Astrocyte (in vitro differentiated cells and primary cell): ENCODE measurements around the gene SLC35G3. TPM values are rescaled to one million over a fixed set of nuclear protein-coding genes. Genes with fewer than 3 reads are reported as not detected.

Experiments
- DNase-seq: peaks from one replicate; pipeline ENCODE4 v3.0.0-alpha.2; 2010; ENCODE audit warnings: low read depth
- FAIRE-seq: peaks from 2 replicates; lab custom pipeline; 2011; peaks lifted over from hg19 to GRCh38; lab: Jason Lieb, UNC
- H2AFZ ChIP-seq: 2 replicates; pipeline ENCODE4 v1.6.0; 2012; ENCODE audit warnings: low read depth, low read length, inconsistent platforms
- H3K27ac ChIP-seq: 2 replicates; pipeline ENCODE4 v1.5.1; 2011; ENCODE audit warnings: low read depth, low read length, inconsistent platforms
- H3K27me3 ChIP-seq: 2 replicates; pipeline ENCODE4 v1.6.0; 2011; ENCODE audit warnings: low read length, inconsistent platforms; ENCODE audit not compliant: insufficient read depth
- H3K36me3 ChIP-seq: 2 replicates; pipeline ENCODE4 v1.5.1; 2011; ENCODE audit warnings: low read length, inconsistent platforms; ENCODE audit not compliant: insufficient read depth
- H3K4me1 ChIP-seq: 2 replicates; pipeline ENCODE4 v1.5.1; 2011; ENCODE audit warnings: low read length, inconsistent platforms; ENCODE audit not compliant: insufficient read depth
- H3K4me2 ChIP-seq: 2 replicates; pipeline ENCODE4 v1.6.0; 2012; ENCODE audit warnings: low read length, inconsistent platforms
- H3K4me3 ChIP-seq: 2 replicates; pipeline ENCODE4 v1.5.1; 2011; ENCODE audit warnings: low read depth, mild to moderate bottlenecking, low read length, inconsistent platforms; ENCODE audit not compliant: insufficient read depth
- H3K79me2 ChIP-seq: 2 replicates; pipeline ENCODE4 v1.6.0; 2012; ENCODE audit warnings: mild to moderate bottlenecking, low read length, inconsistent platforms; ENCODE audit not compliant: insufficient read depth
- H3K9ac ChIP-seq: 2 replicates; pipeline ENCODE4 v1.6.0; 2012; ENCODE audit warnings: mild to moderate bottlenecking, low read length, inconsistent platforms
- H3K9me3 ChIP-seq: 2 replicates; pipeline ENCODE4 v1.5.1; 2012; ENCODE audit warnings: low read depth, mild to moderate bottlenecking, low read length, inconsistent platforms; ENCODE audit not compliant: insufficient read depth
- H4K20me1 ChIP-seq: 2 replicates; pipeline ENCODE4 v1.6.0; 2012; ENCODE audit warnings: low read length, inconsistent platforms; ENCODE audit not compliant: insufficient read depth
- H3K27ac Mint-ChIP-seq: one replicate; pipeline ENCODE4 v1.8.0; 2021; ENCODE audit warnings: mild to moderate bottlenecking, mixed read lengths; ENCODE audit not compliant: unreplicated experiment
- H3K27me3 Mint-ChIP-seq: one replicate; pipeline ENCODE4 v1.8.0; 2021; ENCODE audit warnings: low read depth, mixed read lengths; ENCODE audit not compliant: unreplicated experiment
- H3K36me3 Mint-ChIP-seq: one replicate; pipeline ENCODE4 v1.8.0; 2021; ENCODE audit warnings: low read depth, mixed read lengths; ENCODE audit not compliant: unreplicated experiment
- H3K4me1 Mint-ChIP-seq: one replicate; pipeline ENCODE4 v1.8.0; 2021; ENCODE audit warnings: low read depth, mixed read lengths; ENCODE audit not compliant: unreplicated experiment
- H3K4me3 Mint-ChIP-seq: one replicate; pipeline ENCODE4 v1.8.0; 2021; ENCODE audit warnings: mild to moderate bottlenecking, moderate library complexity, mixed read lengths; ENCODE audit not compliant: unreplicated experiment
- H3K9me3 Mint-ChIP-seq: one replicate; pipeline ENCODE4 v1.8.0; 2021; ENCODE audit warnings: mild to moderate bottlenecking, mixed read lengths; ENCODE audit not compliant: unreplicated experiment
- EZH2 ChIP-seq: IDR thresholded peaks from 2 replicates; pipeline ENCODE4 v1.6.1; 2012; ENCODE audit warnings: mild to moderate bottlenecking, low read length, inconsistent platforms; ENCODE audit not compliant: insufficient read depth
- total RNA-seq: library from RNA; stranded (reverse); gene quantifications from 2 replicates; pipeline ENCODE4 v1.2.1, GENCODE V29; 2021
- TF ChIP-seq, protein P1 (sequence below): IDR thresholded peaks from 2 replicates; pipeline ENCODE4 v1.5.1; 2011; ENCODE audit warnings: low read depth, mild to moderate bottlenecking, inconsistent platforms, low read length, moderate library complexity; ENCODE audit not compliant: insufficient read depth

Gene SLC35G3
- total RNA-seq, 1 donor from 2014 or later = not detected

GRCh38 chr17:35239823-35240222 lies 45.6 kb upstream of the SLC35G3 start:
- Mint-ChIP-seq H3K27ac (peak overlapping the region; percentile 38), H3K27me3 (peaks cover 6% of the 10 kb centered on the region), H3K4me1 (peaks cover 20% of the 10 kb centered on the region), H3K36me3 (peaks cover 2% of the 10 kb centered on the region), H3K4me3 (peak overlapping the region; percentile 58), H3K9me3 (no peaks in the 10 kb centered on the region)
- Histone ChIP-seq H4K20me1 (no peaks in the 10 kb centered on the region), H3K27ac (no peak overlapping the region), H3K9me3 (no peaks in the 10 kb centered on the region), H2AFZ (no peak overlapping the region), H3K9ac (no peak overlapping the region), H3K79me2 (peaks cover 8% of the 10 kb centered on the region), H3K36me3 (no peaks in the 10 kb centered on the region), H3K4me1 (peaks cover 15% of the 10 kb centered on the region), H3K27me3 (peaks cover 4% of the 10 kb centered on the region), H3K4me3 (no peak overlapping the region), H3K4me2 (no peak overlapping the region)
- TF ChIP-seq, protein P1, sequence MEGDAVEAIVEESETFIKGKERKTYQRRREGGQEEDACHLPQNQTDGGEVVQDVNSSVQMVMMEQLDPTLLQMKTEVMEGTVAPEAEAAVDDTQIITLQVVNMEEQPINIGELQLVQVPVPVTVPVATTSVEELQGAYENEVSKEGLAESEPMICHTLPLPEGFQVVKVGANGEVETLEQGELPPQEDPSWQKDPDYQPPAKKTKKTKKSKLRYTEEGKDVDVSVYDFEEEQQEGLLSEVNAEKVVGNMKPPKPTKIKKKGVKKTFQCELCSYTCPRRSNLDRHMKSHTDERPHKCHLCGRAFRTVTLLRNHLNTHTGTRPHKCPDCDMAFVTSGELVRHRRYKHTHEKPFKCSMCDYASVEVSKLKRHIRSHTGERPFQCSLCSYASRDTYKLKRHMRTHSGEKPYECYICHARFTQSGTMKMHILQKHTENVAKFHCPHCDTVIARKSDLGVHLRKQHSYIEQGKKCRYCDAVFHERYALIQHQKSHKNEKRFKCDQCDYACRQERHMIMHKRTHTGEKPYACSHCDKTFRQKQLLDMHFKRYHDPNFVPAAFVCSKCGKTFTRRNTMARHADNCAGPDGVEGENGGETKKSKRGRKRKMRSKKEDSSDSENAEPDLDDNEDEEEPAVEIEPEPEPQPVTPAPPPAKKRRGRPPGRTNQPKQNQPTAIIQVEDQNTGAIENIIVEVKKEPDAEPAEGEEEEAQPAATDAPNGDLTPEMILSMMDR = no peak
- TF ChIP-seq EZH2 = no peak
- FAIRE-seq (no peak), DNase-seq (no peak)

DNA sequence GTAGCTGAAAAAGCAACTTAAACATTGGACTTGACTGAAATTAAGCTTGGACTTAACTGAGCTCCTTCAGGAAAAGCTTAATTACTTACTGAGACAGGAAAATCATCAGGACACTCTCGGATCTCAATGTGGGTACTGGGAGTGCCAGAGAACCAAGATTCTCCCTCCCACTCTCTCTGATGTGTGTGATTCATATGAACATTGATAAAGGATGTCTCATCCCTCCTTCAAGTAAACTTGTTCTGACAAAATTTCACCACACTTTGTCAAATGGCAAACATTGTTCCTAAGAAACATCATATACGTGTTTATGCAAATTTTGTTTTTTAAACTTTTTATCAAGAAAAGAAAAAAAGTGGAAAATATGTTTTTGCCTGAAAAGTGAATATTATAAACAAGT lies 44.6 kb upstream of the SLC35G3 start:
- TF ChIP-seq, protein P1 = no peak
- TF ChIP-seq EZH2 = no peak
- Mint-ChIP-seq H3K27ac (no peak overlapping the region), H3K9me3 (no peaks in the 10 kb centered on the region), H3K27me3 (peaks cover 8% of the 10 kb centered on the region), H3K4me1 (peaks cover 20% of the 10 kb centered on the region), H3K36me3 (peaks cover 2% of the 10 kb centered on the region), H3K4me3 (no peak overlapping the region)
- Histone ChIP-seq H3K27me3 (peaks cover 4% of the 10 kb centered on the region), H3K9me3 (no peaks in the 10 kb centered on the region), H3K79me2 (peaks cover 8% of the 10 kb centered on the region), H2AFZ (no peak overlapping the region), H4K20me1 (no peaks in the 10 kb centered on the region), H3K4me3 (no peak overlapping the region), H3K9ac (no peak overlapping the region), H3K36me3 (no peaks in the 10 kb centered on the region), H3K4me2 (no peak overlapping the region), H3K4me1 (peaks cover 5% of the 10 kb centered on the region), H3K27ac (no peak overlapping the region)
- peak; percentile 91 for FAIRE-seq
- peak; percentile 49 for DNase-seq

DNA sequence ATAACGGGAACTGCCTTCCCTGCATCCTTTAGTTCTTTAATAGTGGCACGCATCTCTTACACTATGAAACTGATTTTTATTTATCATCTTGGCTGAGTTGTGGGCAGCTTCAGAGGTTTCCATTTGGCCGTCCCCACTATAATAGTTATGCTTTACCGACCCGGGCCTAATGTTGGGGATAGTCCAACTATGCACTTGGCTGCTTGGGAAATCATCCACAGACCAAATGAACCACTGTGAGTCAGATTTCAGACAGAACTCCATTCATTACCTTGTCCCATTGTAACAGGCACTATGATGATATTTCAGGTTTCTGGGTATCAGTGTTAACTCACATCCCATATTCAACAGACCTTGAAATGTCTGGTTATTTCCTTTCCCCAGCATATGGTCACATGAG lies 42.6 kb upstream of the SLC35G3 start:
- H3K27ac ChIP-seq = no peak overlapping the region
- TF ChIP-seq, protein P1 = no peak
- no peak for TF ChIP-seq EZH2
- Mint-ChIP-seq H3K27ac (no peak overlapping the region), H3K4me1 (peaks cover 20% of the 10 kb centered on the region), H3K27me3 (peaks cover 8% of the 10 kb centered on the region), H3K4me3 (no peak overlapping the region), H3K9me3 (no peaks in the 10 kb centered on the region), H3K36me3 (peaks cover 2% of the 10 kb centered on the region)
- FAIRE-seq (no peak), DNase-seq (peak; percentile 62)
- no peak overlapping the region for H3K9ac ChIP-seq
- no peak overlapping the region for H2AFZ ChIP-seq
- no peaks in the 10 kb centered on the region for H3K9me3 ChIP-seq
- H3K36me3 ChIP-seq = no peaks in the 10 kb centered on the region
- no peak overlapping the region for H3K4me3 ChIP-seq
- peaks cover 4% of the 10 kb centered on the region for H3K27me3 ChIP-seq
- H3K79me2 ChIP-seq = no peaks in the 10 kb centered on the region
- no peaks in the 10 kb centered on the region for H4K20me1 ChIP-seq
- no peaks in the 10 kb centered on the region for H3K4me1 ChIP-seq
- H3K4me2 ChIP-seq = no peak overlapping the region
